ENCODE results near the gene TUBGCP3.

TUBGCP3 gene

DNA sequence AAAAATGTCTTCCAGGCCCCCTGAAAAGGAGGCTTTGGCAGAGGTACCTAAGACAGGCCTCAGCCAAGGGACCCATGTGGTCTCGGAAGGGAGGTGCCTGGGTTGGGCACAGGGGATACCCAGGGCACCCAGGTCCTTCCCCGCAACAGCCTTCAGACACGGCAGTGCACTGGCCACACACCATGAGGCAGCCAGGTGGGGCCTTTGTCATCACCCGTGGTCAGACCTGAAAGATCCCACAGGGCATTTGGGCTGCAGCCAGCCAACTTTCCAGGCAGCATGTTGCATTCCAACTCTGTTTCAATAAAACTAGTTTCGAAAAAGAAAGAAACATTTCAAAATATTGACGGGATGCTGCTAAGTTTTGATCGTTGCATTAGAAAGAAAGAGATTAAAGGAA is 4.7 kb upstream of the TUBGCP3 start:
- Mint-ChIP-seq H3K4me1 (peaks cover 15% of the 10 kb centered on the region), H3K4me3 (no peak overlapping the region), H3K36me3 (peaks cover 6% of the 10 kb centered on the region), H3K9me3 (no peaks in the 10 kb centered on the region), H3K27ac (no peak overlapping the region)
- ATAC-seq (no peak), DNase-seq (ENCODE audit: low spot score in 2 of 2) (no peak)

- H3K4me1 Mint-ChIP-seq = peaks cover 18% of the 10 kb centered on the region
Observed at GRCh38 chr13:112592181-112592580, 4.2 kb upstream of the TUBGCP3 start.

GRCh38 chr13:112588490-112589297 is 741 bp upstream of the TUBGCP3 start:
- Mint-ChIP-seq H3K4me3 (peak overlapping the region; percentile 96), H3K4me1 (peaks cover 30% of the 10 kb centered on the region), H3K36me3 (peaks cover 12% of the 10 kb centered on the region), H3K27ac (peak overlapping the region; percentile 96), H3K9me3 (no peaks in the 10 kb centered on the region)
- DNase-seq (ENCODE audit: low spot score in 2 of 2) (no peak), ATAC-seq (no peak)

More at GRCh38 chr13:112592181-112592580, 4.2 kb upstream of the TUBGCP3 start:
- Mint-ChIP-seq H3K9me3 (no peaks in the 10 kb centered on the region), H3K4me3 (no peak overlapping the region), H3K27ac (no peak overlapping the region), H3K36me3 (peaks cover 6% of the 10 kb centered on the region)
- DNase-seq (ENCODE audit: low spot score in 2 of 2) (no peak), ATAC-seq (no peak)

- peaks cover 12% of the 10 kb centered on the region for H3K36me3 Mint-ChIP-seq
- H3K4me1 Mint-ChIP-seq = peaks cover 34% of the 10 kb centered on the region
- peak overlapping the region; percentile 96 for H3K27ac Mint-ChIP-seq
- H3K4me3 Mint-ChIP-seq = peak overlapping the region; percentile 96
- DNase-seq (ENCODE audit: low spot score in 2 of 2) = peak; percentile 59 to 80
- ATAC-seq = peak; percentile 92
- H3K9me3 Mint-ChIP-seq = no peaks in the 10 kb centered on the region
Observed at GRCh38 chr13:112587212-112587763, 665 bp downstream of the TUBGCP3 start.

GRCh38 chr13:112586334-112586960 is 1.5 kb downstream of the TUBGCP3 start:
- H3K36me3 Mint-ChIP-seq = peaks cover 12% of the 10 kb centered on the region

DNA sequence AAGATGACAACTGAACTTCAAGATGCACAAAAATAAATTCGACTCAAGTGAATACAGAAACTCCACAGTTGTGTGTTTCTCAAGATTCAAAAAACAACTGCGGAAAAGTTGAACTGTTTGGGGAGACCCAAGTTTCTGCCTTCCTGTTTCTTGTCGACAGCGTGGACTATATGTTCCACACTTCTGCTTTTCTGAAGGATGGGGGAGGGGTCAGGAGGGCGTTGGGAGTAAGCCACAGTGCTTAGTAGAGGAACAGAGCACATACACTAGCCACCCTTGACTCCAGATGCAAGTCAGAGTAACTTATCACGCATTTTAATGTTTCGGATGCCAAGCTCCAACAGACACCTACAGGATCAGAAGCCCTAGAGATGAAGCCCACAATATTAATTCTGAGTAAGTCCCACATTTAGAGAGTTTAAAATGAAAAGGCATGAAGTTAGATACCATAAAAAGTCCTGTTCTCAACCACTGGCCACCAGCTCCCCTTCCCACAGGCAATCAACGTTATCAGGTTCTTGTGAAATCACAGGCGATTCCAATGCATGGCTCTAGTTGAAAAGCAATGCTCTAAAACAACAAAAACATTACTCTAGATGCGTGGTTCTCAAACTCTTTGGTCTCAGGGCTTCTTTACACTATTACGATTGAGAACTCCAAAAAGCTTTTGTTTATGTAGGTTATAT is 4.2 kb downstream of the TUBGCP3 start:
- Mint-ChIP-seq H3K36me3 (peaks cover 13% of the 10 kb centered on the region), H3K4me3 (no peak overlapping the region), H3K4me1 (peaks cover 48% of the 10 kb centered on the region), H3K9me3 (no peaks in the 10 kb centered on the region), H3K27ac (no peak overlapping the region)
- DNase-seq (ENCODE audit: low spot score in 2 of 2) (no peak), ATAC-seq (no peak)

More at GRCh38 chr13:112586334-112586960, 1.5 kb downstream of the TUBGCP3 start:
- ATAC-seq (no peak), DNase-seq (ENCODE audit: low spot score in 2 of 2) (no peak)
- peak overlapping the region; percentile 96 for H3K4me3 Mint-ChIP-seq
- no peaks in the 10 kb centered on the region for H3K9me3 Mint-ChIP-seq
- peaks cover 42% of the 10 kb centered on the region for H3K4me1 Mint-ChIP-seq
- H3K27ac Mint-ChIP-seq = peak overlapping the region; percentile 96

- no peak for ATAC-seq
- H3K4me1 Mint-ChIP-seq = peaks cover 40% of the 10 kb centered on the region
- H3K4me3 Mint-ChIP-seq = no peak overlapping the region
- H3K9me3 Mint-ChIP-seq = no peaks in the 10 kb centered on the region
- peak overlapping the region; percentile 68 for H3K27ac Mint-ChIP-seq
- peaks cover 12% of the 10 kb centered on the region for H3K36me3 Mint-ChIP-seq
- no peak for DNase-seq (ENCODE audit: low spot score in 2 of 2)
Observed at GRCh38 chr13:112582263-112582662, 5.7 kb downstream of the TUBGCP3 start.

GRCh38 chr13:112580912-112581311 is 7.0 kb downstream of the TUBGCP3 start:
- no peak overlapping the region for H3K4me3 Mint-ChIP-seq
- ATAC-seq (no peak), DNase-seq (ENCODE audit: low spot score in 2 of 2) (no peak)
- peaks cover 32% of the 10 kb centered on the region for H3K4me1 Mint-ChIP-seq
- no peaks in the 10 kb centered on the region for H3K9me3 Mint-ChIP-seq
- peaks cover 6% of the 10 kb centered on the region for H3K36me3 Mint-ChIP-seq
- H3K27ac Mint-ChIP-seq = peak overlapping the region; percentile 80

DNA sequence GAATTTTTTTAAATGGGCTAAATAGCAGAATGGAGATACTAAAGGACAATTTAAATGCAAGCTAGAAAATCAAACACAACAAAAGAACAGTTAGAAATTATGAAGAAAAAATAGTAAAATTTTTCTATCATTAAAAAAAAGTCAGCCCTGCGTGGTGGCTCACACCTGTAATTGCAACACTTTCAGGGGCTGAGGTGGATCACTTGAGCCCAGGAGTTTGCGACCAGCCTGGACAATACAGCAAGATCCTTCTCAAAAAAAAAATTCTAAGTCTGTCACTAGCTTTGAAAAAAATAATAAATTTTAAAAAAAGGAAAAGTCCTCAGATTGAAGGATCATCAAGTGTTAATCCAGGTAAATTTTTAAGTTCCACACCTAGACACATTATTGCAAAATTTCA is 7.7 kb downstream of the TUBGCP3 start:
- ATAC-seq (no peak), DNase-seq (ENCODE audit: low spot score in 2 of 2) (no peak)
- Mint-ChIP-seq H3K9me3 (no peaks in the 10 kb centered on the region), H3K27ac (no peak overlapping the region), H3K4me3 (no peak overlapping the region), H3K36me3 (peaks cover 6% of the 10 kb centered on the region), H3K4me1 (peaks cover 39% of the 10 kb centered on the region)

- H3K4me3 Mint-ChIP-seq = no peak overlapping the region
Observed at GRCh38 chr13:112579310-112579843, 8.6 kb downstream of the TUBGCP3 start.

GRCh38 chr13:112576768-112577167 is 11.2 kb downstream of the TUBGCP3 start:
- DNase-seq (ENCODE audit: low spot score in 2 of 2) = no peak
- peaks cover 59% of the 10 kb centered on the region for H3K4me1 Mint-ChIP-seq
- H3K9me3 Mint-ChIP-seq = no peaks in the 10 kb centered on the region
- H3K36me3 Mint-ChIP-seq = peaks cover 6% of the 10 kb centered on the region
- no peak for ATAC-seq
- H3K27ac Mint-ChIP-seq = no peak overlapping the region
- H3K4me3 Mint-ChIP-seq = no peak overlapping the region

More at GRCh38 chr13:112579310-112579843, 8.6 kb downstream of the TUBGCP3 start:
- DNase-seq (ENCODE audit: low spot score in 2 of 2) = no peak
- H3K4me1 Mint-ChIP-seq = peaks cover 48% of the 10 kb centered on the region
- H3K36me3 Mint-ChIP-seq = peaks cover 6% of the 10 kb centered on the region
- H3K9me3 Mint-ChIP-seq = no peaks in the 10 kb centered on the region
- H3K27ac Mint-ChIP-seq = no peak overlapping the region
- no peak for ATAC-seq

- ATAC-seq (no peak), DNase-seq (ENCODE audit: low spot score in 2 of 2) (no peak)
- Mint-ChIP-seq H3K4me1 (peaks cover 57% of the 10 kb centered on the region), H3K27ac (no peak overlapping the region), H3K36me3 (peaks cover 6% of the 10 kb centered on the region), H3K9me3 (no peaks in the 10 kb centered on the region), H3K4me3 (no peak overlapping the region)
Observed at GRCh38 chr13:112576191-112576590, 11.8 kb downstream of the TUBGCP3 start.

GRCh38 chr13:112575675-112576074 is 12.3 kb downstream of the TUBGCP3 start:
- Mint-ChIP-seq H3K4me3 (no peak overlapping the region), H3K4me1 (peaks cover 57% of the 10 kb centered on the region), H3K27ac (no peak overlapping the region), H3K36me3 (peaks cover 11% of the 10 kb centered on the region), H3K9me3 (no peaks in the 10 kb centered on the region)
- no peak for ATAC-seq
- DNase-seq (ENCODE audit: low spot score in 2 of 2) = no peak

GRCh38 chr13:112574834-112575613 is 12.9 kb downstream of the TUBGCP3 start:
- Mint-ChIP-seq H3K4me1 (peaks cover 59% of the 10 kb centered on the region), H3K36me3 (peaks cover 12% of the 10 kb centered on the region), H3K9me3 (no peaks in the 10 kb centered on the region), H3K4me3 (no peak overlapping the region), H3K27ac (peak overlapping the region; percentile 78)
- DNase-seq (ENCODE audit: low spot score in 2 of 2) (no peak), ATAC-seq (no peak)

Data from stimulated activated effector memory CD8-positive, alpha-beta T cell treated with anti-CD3 and anti-CD28 coated beads, Interleukin-12 subunit alpha, Interleukin-12 subunit beta, amount 100 ng/mL, for 72 hours (primary cell).